HG03135 (cell line): ENCODE data around the gene NBPF1.
"Not testable (repeated sequence)": the region's sequence is repeated elsewhere in the genome, so short reads cannot be mapped to it uniquely, and the experiment has no call there.

Experiments used
- ATAC-seq: cut with Tn5 transposase; IDR thresholded peaks from one replicate; pipeline ENCODE4 v1.9.1; 2021; ENCODE audit warnings: mild to moderate bottlenecking, moderate library complexity; ENCODE audit not compliant: unreplicated experiment

Gene NBPF1

GRCh38 chr1:16613185-16614147 is at the start of gene NBPF1:
Gene NBPF1 (minus strand): TSS chr1:16613564.
- ATAC-seq, result peak; percentile 78

- not testable (repeated sequence) for ATAC-seq
Observed at GRCh38 chr1:16658234-16658633, 44.9 kb upstream of the NBPF1 start.

DNA sequence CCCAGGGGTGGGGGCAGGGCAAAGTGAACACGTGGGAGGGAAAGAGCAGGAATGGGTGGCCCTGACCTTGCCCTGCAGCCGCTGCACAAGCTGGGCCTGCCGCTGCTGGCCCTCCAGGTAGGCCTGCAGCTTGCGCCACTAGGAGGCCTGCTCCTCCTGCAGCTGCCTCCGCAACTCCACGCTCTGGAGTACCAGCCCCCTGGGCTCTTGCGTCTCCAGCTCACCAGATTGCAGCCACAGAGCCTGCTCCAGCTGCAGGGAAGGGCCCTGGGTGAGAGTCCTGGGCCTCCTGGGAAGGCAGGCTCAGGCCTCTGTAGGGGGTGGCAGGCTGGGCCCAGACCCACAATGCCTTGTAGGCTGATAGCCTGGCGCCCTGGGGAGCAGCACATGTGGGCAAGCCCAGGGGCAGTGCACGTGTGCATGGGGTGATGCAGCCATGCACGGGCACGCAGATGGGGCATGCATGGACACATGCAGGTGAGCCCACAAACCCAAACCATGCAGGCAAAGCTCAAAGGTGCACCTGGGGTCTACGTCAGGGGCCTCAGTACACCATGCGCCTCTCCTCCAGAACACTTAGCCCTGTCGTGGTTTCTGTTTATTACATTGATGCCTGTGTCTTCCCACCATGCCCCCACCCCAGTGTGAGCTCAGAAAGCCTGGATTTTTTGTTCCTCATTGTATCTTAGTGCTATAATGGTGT is 43.8 kb upstream of the NBPF1 start:
- ATAC-seq, result not testable (repeated sequence)

DNA sequence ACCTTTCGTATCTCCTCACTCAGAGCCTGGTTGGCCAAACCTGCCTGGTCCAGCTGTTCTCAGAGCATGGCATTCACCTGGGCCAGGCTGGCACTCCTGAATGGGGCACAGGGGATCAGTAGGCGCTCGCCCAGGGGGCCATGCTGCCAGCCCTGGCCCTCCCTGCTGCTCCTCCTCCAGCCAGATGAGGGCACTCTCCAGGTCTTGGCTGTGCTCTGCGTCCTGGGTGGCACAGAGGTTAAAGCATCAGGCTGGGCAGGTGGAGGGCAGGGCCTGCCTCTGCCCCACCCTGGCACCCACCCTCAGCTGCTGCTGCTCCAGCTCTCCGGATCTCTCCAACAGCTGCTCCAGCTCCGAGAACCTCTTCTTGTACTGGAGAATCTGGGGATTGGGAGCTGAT is 43.2 kb upstream of the NBPF1 start:
- not testable (repeated sequence) for ATAC-seq

- not testable (repeated sequence) for ATAC-seq
Observed at GRCh38 chr1:16651560-16651959, 38.2 kb upstream of the NBPF1 start.

GRCh38 chr1:16649960-16650359 is 36.6 kb upstream of the NBPF1 start:
- ATAC-seq, result not testable (repeated sequence)

- ATAC-seq, result not testable (repeated sequence)
Observed at GRCh38 chr1:16649390-16649789, 36.0 kb upstream of the NBPF1 start.

- not testable (repeated sequence) for ATAC-seq
Observed at GRCh38 chr1:16648756-16649155, 35.4 kb upstream of the NBPF1 start.

DNA sequence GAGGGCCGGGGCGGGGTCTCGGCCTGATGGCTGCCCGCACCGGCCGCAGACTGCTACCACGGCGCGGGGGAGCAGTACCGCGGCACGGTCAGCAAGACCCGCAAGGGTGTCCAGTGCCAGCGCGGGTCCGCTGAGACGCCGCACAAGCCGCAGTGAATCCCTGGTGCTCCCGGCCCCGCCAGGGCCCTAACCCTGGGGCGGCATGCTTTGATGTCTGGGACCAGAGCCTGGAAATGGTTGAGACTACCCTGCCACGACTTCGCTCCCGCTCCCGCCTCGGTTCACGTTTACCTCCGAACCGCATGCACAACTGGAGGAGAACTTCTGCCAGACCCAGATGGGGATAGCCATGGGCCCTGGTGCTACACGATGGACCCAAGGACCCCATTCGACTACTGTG is 34.9 kb upstream of the NBPF1 start:
- not testable (repeated sequence) for ATAC-seq

DNA sequence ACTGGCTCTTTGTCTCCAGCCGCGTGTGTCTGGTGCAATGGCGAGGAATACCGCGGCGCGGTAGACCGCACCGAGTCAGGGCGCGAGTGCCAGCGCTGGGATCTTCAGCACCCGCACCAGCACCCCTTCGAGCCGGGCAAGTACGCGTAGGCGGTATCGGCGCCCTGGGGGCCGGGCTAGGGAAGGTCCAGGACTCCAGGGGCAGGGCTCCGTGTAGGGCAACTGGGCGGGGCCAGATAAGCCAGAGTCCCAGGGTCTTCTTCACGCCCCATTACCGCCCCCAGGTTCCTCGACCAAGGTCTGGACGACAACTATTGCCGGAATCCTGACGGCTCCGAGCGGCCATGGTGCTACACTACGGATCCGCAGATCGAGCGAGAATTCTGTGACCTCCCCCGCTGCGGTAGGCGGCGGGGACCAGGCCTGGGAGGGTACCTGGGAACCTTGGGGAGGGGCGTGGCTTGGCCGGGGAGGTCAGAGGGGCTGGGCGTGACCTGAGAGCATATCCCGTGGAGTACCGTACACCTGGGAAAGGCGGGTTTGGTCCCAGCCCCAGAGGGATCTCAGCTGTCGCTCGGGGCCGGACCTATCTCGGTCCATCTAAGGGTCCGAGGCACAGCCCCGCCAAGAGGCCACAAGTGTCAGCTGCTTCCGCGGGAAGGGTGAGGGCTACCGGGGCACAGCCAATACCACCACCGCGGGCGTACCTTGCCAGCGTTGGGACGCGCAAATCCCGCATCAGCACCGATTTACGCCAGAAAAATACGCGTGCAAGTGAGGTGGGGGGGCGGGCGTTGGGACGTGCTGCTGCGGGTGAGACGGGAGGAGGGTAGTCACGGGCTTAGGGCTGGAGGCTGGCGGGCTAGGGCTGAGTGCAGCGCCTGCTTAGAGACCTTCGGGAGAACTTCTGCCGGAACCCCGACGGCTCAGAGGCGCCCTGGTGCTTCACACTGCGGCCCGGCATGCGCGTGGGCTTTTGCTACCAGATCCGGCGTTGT is 34.1 kb upstream of the NBPF1 start:
- ATAC-seq, result not testable (repeated sequence)

DNA sequence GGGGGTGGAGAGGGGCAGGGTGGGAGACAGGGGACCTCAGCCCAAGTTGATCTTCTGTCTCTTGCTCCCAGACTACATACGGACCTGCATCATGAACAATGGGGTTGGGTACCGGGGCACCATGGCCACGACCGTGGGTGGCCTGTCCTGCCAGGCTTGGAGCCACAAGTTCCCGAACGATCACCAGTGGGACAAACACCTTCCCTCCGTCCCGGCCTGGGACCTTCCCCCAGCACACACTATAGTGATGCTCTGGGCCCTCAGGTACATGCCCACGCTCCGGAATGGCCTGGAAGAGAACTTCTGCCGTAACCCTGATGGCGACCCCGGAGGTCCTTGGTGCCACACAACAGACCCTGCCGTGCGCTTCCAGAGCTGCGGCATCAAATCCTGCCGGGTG is 33.4 kb upstream of the NBPF1 start:
- not testable (repeated sequence) for ATAC-seq

- ATAC-seq, result not testable (repeated sequence)
Observed at GRCh38 chr1:16646061-16646664, 32.8 kb upstream of the NBPF1 start.

GRCh38 chr1:16645271-16646060 is 32.1 kb upstream of the NBPF1 start:
- ATAC-seq, result not testable (repeated sequence)

GRCh38 chr1:16644482-16645270 is 31.3 kb upstream of the NBPF1 start:
- peak; percentile 75 for ATAC-seq

DNA sequence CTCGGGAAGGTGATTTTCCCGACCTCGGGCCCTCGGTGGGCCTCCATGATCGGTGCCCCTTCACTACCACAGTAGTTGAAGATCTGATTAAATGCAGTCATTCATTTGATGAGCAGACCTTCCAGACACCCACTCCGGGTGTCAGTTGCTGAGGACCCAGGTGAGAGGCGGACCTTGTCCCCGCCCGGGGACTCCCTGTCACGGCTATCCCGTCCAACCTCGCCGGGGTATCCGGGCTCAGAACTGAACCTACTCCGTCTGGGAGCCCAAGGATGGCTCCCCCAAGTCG is 30.8 kb upstream of the NBPF1 start:
- ATAC-seq, result peak; percentile 35

DNA sequence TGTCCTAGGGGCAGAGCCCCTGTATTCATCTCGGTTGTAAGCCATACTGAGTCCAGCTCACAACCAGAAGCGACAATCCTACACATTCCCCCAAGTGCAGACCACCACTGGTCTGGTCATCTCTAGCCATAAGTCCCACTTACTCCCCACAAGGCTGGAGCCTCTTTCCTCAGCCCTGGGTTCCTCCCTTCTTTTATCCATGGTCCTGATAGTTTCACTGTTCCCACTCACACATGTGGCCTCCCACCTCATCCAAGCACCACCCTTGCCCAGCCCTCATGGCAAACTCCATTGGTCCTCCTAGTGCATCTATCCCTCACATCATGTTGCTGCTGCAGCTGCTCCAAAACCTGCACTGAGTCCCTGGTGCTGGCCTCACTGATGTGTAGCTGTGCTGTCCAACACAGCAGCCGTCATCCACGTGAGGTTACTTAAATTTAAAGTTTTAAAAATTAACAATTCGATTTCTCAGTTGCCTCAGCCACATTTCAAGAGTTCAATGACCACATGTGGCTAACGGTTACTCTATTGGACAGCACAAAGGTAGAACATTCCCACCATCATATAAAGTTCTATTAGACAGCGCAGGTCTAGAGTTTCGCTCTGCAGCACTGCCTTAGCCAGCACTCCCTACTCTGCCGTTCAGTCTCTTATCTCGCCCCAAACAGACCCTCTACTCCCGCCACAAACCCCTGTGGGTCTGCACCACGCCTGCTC is 30.3 kb upstream of the NBPF1 start:
- peak; percentile 7 for ATAC-seq

DNA sequence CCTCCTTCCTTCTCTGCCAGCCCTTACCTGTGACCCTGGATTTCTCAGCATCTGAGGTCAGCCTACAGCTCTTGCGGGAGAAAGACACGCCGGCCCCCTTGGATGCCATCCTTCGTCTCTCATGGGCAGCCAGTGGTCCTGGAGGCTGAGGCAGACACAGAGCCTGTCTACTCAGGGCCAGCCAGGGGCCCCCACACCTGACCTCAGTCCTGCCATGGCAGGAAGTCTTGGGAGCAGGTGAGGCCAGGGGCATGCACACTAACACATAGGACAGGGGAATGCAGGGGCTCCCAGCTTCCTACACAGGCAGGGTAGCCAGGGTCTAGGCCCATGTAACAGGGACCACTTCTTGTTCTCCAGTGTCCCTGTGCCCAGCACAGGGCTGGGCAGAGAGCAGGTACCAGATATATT is 29.6 kb upstream of the NBPF1 start:
- ATAC-seq, result not testable (repeated sequence)
